Spleen (tissue), 7 donors: ENCODE results near the gene ADARB2.

Source experiments
- CTCF ChIP-seq, 11 experiments: fragments of 200-600 bp in 7 of 11; fragments of 450-650 bp in 4 of 11; sonication (generic) in 4 of 11; IDR thresholded peaks in 8 of 11; conservative IDR thresholded peaks in 3 of 11; 1 replicate in 7 of 11; 2 replicates in 4 of 11; pipeline versions ENCODE4 v1.4.0 to v1.8.0; 2016 to 2021; ENCODE audit warnings: antibody characterized with exemption in 11 of 11, inconsistent platforms in 4 of 11, mild to moderate bottlenecking in 1 of 11
- POLR2AphosphoS5 ChIP-seq, 3 donors: sonication (generic); formaldehyde crosslinking; IDR thresholded peaks; one replicate each; pipeline ENCODE4 v1.5.1; 2017; ENCODE audit warnings: antibody characterized with exemption in 3 of 3
- donor health status: DM: no; HTN: no; CAD: no; lungs with moderate emphysema.
- donor health status: DM: no; HTN: no; CAD: no.
- donor health status: DM: no; HTN: no; CAD: no.

GRCh38 chr10:1197384-1197783 lies 539.9 kb downstream of the ADARB2 start:
- TF ChIP-seq CTCF (IDR thresholded peaks at IDR 0.05 in 8 of 11, conservative IDR thresholded peaks at IDR 0.05 in 3 of 11) (no peak), POLR2AphosphoS5 (IDR thresholded peaks at IDR 0.05) (no peak)
